ENCODE results near the gene BRD8. TPM values are rescaled to one million over a fixed set of nuclear protein-coding genes. Genes with fewer than 3 reads are reported as not detected.
"Not testable (repeated sequence)": the region's sequence is repeated elsewhere in the genome, so short reads cannot be mapped to it uniquely, and the experiment has no call there.

The BRD8 gene, protein sequence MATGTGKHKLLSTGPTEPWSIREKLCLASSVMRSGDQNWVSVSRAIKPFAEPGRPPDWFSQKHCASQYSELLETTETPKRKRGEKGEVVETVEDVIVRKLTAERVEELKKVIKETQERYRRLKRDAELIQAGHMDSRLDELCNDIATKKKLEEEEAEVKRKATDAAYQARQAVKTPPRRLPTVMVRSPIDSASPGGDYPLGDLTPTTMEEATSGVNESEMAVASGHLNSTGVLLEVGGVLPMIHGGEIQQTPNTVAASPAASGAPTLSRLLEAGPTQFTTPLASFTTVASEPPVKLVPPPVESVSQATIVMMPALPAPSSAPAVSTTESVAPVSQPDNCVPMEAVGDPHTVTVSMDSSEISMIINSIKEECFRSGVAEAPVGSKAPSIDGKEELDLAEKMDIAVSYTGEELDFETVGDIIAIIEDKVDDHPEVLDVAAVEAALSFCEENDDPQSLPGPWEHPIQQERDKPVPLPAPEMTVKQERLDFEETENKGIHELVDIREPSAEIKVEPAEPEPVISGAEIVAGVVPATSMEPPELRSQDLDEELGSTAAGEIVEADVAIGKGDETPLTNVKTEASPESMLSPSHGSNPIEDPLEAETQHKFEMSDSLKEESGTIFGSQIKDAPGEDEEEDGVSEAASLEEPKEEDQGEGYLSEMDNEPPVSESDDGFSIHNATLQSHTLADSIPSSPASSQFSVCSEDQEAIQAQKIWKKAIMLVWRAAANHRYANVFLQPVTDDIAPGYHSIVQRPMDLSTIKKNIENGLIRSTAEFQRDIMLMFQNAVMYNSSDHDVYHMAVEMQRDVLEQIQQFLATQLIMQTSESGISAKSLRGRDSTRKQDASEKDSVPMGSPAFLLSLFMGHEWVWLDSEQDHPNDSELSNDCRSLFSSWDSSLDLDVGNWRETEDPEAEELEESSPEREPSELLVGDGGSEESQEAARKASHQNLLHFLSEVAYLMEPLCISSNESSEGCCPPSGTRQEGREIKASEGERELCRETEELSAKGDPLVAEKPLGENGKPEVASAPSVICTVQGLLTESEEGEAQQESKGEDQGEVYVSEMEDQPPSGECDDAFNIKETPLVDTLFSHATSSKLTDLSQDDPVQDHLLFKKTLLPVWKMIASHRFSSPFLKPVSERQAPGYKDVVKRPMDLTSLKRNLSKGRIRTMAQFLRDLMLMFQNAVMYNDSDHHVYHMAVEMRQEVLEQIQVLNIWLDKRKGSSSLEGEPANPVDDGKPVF
- 25.7 and 36.0 TPM in 2 replicates for total RNA-seq

DNA sequence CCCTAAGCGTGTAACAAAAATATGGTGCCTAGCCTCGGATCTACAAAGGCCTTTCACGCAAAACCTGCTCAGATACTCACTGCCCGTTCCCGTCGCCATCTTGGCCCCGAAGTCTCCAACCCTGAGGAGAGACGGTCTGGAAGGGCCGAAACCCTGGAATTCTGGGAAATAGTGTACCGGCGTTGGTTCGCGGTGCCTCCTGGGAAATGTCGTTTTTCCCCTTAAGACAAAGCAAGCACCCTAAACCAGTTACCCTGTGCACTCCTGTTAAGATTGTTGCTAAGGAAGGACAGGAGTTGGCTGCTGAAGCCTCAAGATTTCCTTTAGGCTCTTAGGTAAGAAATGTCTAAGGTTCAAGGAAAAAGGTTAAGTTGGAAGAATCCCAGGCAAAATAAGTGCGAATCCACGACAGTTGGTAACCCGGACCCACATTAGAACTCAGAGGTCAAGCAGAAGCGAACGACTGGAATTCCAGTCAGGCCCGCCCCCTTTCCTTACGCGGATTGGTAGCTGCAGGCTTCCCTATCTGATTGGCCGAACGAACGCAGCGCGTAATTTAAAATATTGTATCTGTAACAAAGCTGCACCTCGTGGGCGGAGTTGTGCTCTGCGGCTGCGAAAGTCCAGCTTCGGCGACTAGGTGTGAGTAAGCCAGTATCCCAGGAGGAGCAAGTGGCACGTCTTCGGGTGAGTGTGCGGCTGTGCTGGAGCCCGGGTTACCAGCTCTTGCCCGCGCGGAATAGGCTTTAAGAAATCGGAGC, at the start of gene BRD8, which contains the start of gene KIF20A:
Gene BRD8, minus strand, starts transcription at position 115 of the 761 bp plus-strand sequence. Its CDS starts 16 bp downstream, at position 99.
Gene KIF20A, plus strand, starts transcription at position 597 of the 761 bp plus-strand sequence. CDS start 569 bp downstream, outside the sequence.
- peak; percentile 90 for DNase-seq (ENCODE audit: low read depth, low spot score)

DNA sequence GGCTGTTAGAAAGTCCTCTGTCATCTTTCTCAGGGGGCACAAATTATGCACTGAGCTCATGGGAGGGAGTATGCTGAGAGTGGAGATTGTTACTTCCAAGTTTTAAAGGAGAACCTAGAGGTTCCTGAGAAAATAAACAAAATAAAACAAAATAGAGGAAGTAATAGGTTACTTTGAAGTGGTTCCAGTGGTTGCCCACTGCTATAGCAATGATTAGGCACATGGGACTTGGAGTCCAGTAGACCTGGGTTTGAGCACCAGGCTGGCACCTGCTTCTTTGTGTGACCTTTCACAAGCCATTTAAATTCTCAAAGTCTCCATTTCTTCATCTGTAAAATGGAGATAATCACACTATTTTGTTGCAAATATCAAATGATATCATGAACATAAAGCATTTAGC, 48.5 kb upstream of the BRD8 start:
- DNase-seq (ENCODE audit: low read depth, low spot score), result no peak

DNA sequence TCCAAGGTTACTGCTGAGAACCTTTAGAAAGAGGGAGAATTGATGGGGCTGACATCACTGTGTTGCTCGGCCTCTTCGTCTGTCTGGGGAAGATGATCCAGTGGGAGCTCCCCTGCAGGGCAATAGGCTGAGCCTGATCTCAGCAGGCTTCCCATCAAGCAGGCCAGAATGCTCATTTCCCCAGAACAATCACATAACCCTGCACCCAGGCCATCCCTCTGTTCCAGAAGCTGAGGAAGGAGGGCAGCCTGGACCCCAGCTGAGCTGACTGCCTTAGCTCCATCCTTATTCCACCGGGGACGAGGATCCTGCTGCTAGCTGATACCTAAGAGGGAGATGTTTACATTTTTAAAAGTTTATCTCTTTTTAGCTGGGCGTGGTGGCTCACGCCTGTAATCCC, 46.3 kb upstream of the BRD8 start:
- no peak for DNase-seq (ENCODE audit: low read depth, low spot score)

DNA sequence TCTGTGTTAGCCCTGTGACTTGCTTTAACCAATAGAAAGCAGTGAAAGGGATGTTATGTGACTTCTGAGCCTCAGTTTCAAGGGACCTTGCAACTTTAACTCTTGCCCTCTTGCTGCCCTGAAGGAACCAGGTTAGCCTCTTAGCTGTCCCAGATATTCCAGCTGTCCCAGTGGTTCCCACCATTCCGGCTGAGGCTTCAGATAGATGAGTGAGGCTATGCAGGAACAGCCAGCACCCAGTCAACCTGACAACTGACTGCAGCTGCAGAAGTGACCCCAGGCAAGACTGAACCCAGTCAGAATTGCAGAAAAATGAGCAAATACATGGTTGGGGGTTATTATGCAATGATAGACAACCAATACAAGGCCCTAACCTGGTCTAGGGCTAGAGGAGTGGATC, 45.1 kb upstream of the BRD8 start:
- no peak for DNase-seq (ENCODE audit: low read depth, low spot score)

DNA sequence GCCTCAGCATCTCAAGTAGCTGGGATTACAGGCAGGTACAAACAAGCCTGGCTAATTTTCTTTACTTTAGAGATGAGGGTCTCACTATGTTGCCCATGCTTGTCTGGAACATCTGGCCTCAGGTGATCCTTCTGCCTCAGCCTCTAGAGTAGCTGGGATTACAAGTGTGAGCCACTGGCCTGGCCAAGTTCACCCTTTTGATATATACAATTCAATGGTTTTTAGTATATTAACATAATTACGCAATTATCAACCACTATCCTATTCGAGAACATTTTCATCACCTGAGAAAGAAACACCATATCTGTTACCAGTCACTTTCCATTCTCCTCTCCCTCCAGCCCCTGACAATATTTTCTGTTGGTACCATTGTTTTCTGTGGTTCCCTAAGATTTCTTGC, 38.4 kb upstream of the BRD8 start:
- no peak for DNase-seq (ENCODE audit: low read depth, low spot score)

DNA sequence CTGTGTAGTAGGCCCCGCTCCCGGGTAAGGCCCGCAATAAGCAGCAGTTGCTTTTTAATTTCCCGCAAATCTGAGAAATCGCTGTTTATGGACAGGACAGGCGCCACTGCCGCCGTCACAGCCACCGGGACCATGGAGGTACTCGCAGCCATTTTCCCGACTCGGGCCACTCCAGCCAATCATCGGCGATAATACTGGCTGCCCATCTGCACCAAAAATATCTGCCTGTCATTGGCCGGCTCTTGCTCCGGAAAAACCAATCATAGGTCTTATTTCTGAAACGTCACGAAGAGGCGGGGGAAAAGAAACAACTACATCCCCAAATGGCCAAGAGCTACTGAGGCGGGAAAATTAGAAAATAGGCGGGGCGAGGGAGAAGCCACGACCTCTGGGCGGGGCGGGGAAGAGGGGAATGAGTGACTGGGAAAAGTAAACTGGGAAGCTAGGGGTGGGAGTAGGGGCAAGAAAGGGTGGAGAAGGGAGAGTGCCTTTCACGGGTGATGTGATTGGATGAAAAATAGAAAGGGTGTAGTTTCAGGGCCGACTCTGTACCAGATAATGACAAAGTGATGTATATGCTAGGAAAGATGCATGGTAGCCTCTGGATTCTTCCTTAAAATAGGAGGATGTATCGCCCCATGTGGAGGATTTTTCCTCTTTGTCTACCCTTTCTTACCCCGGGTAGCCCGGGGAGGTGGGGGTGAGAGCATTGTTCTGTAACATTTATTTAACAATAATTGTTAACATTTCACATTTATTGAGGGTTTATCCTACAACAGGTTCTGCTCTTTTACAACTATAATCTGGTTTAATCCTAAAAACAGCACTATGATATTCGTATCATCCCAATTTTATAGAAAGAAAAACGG, 35.0 kb upstream of the BRD8 start, which contains the start of gene CDC23:
Gene CDC23, minus strand, starts transcription at position 163 of the 869 bp plus-strand sequence. Its CDS starts 11 bp downstream, at position 152.
- DNase-seq (ENCODE audit: low read depth, low spot score), result peak; percentile 93

DNA sequence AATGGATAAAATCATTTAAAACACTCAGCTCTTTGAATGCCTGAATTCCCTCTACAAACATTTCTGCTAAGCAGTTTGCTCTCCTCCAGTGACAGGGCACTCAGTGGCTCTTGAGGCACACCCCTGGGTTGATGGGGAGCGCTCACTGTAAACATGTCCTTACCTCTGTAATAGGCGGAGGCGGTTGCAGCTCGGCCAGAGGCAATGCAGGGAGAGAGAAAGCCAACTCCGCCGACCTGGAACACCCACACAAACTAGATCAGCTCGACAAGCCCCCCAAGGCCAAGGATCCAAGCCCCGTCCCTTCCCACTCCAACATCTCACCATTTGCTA, 34.4 kb upstream of the BRD8 start:
- DNase-seq (ENCODE audit: low read depth, low spot score), result no peak

DNA sequence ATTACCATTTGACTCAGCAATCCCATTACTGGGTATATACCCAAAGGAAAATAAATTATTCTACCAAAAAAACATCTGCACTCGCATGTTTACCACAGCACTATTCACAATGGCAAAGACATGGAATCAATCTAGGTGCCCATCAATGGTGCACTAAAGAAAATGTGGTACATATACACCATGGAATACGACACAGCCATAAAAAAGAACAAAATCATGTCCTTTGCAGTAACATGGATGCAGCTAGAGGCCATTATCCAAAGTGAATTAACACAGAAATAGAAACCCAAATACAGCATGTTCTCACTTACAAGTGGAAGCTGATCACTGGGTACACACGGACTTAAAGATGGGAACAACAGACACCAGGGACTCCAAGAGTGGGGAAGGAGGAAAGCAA, 32.6 kb upstream of the BRD8 start:
- DNase-seq (ENCODE audit: low read depth, low spot score), result no peak

DNA sequence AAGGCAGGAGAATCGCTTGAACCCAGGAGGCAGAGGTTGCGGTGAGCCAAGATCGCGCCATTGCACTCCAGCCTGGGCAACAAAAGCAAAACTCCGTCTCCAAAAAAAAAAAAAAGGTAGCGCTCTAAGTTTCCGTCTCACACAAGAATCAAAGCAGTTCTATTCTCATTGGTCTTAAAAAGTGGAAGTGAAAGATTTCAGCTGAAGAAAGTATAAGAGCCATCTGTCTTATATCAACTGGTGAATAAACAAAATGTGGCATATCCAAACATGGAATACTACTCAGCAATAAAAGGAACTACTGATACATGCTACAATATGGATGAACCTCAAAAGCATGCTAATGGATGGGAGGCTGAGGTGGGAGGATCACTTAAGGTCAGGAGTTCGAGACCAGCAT, 15.4 kb upstream of the BRD8 start:
- not testable (repeated sequence) for DNase-seq (ENCODE audit: low read depth, low spot score)

DNA sequence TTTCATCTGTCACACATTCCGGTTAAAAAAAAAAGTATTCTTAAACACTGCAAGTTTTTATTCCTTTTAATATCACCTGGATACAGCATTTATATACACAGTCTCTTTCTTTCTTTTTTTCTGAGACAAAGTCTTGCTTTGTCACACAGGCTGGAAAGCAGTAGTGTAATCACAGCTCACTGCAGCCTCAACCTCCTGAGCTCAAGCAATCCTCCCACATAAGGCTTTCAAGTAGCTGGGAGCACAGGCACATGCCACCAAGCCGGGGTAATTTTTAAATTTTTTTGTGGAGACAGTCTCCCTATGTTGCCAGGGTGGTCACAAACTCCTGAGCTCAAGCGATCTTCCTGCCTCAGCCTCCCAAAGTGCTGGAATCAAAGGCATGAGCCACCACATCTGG, 14.4 kb upstream of the BRD8 start:
- DNase-seq (ENCODE audit: low read depth, low spot score), result no peak

DNA sequence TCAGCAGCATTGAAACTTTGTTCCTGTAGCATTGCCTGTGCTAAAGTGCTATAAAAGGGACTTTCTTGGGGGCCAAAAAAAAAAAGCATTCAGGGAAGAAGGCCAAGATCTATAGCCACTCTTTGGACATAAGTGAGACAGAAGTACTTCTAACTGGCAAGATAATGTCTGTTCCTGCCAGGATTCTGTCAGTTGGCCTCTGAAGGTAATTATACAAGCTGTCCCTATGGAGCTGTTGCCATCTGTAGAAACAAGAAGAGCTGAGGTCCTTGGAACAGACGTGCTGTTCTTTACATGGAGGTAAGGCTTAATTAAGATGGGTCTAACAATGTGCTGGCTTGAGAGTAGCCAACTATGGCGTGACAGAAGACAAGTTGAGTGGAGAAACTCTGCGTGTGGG, 10.2 kb upstream of the BRD8 start:
- no peak for DNase-seq (ENCODE audit: low read depth, low spot score)

DNA sequence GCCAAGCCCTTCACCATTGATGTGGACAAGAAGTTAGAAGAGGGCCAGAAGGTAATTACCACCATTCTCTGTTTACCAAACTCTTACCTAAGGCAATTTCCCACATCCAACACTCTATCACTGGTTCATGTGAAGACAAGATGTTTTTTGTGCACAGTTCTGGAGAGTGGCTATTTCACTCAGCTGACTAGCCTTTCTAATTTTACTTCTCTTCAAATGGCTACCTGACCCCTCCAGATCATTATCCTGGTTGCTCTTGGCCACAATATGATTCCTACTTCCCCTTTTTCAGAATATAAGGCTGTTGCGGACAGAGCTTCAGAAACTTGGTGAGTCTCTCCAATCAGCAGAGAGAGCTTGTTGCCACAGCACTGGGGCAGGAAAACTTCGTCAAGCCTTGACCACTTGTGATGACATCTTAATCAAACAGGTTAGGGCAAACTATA, 7.6 kb upstream of the BRD8 start:
- no peak for DNase-seq (ENCODE audit: low read depth, low spot score)

DNA sequence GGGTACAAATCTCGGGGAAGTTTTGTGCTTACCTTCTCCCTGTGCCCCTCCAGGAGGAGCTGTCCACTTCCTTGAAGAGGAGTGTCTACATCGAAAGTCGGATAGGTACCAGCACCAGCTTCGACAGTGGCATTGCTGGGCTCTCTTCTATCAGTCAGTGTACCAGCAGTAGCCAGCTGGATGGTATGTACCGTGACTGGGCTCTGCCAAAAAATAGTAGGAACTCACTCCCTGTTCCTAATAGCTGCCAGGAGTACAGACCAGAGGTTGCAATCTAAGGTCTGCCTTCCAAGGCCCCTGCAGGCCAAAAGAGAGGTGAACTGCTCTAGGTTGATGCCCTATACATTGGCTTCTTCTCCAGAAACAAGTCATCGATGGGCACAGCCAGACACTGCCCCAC, 4.4 kb upstream of the BRD8 start:
- no peak for DNase-seq (ENCODE audit: low read depth, low spot score)

DNA sequence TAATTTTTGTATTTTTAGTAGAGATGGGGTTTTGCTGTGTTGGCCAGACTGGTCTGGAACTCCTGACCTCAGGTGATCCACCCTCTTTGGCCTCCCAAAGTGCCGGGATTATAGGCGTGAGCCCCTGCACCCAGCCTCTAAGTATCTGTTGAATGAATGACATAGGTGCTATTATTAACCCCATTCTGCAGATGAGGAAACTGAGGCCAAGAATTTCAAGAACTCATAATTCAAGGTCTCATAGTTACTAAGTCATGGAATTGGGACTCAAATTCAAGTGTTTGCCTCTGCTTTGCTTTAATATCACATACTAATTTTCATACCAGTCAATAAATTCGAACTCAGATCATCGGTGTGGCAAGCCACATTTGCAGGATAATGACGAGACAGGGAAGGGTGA, 2.4 kb upstream of the BRD8 start:
- no peak for DNase-seq (ENCODE audit: low read depth, low spot score)

DNA sequence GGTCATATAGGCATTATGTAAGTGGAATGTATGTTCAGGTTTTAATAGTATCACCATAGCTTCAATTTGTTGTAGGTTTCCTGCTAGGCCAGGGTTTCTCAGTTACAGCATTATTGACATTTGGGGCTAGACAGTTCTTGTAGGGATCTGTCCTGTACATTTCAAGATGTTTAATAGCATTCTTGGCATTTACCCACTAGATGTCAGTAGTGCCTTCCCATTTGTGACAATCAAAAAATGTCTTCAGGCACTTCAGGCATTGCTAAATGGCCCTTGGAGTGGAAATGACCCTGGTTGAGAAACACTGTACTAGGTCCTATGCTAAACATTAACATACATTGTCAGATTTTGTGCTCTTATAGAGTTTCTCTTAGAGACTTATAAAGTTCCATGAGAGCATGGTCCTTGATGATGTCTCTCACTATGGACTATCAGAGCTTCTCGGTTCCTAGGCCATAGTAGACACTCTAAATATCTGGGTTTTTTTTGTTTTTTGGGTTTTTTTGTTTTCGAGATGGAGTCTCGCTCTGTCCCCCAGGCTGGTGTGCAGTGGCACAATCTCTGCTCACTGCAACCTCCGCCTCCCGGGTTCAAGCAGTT, 1.9 kb upstream of the BRD8 start:
- no peak for DNase-seq (ENCODE audit: low read depth, low spot score)

DNA sequence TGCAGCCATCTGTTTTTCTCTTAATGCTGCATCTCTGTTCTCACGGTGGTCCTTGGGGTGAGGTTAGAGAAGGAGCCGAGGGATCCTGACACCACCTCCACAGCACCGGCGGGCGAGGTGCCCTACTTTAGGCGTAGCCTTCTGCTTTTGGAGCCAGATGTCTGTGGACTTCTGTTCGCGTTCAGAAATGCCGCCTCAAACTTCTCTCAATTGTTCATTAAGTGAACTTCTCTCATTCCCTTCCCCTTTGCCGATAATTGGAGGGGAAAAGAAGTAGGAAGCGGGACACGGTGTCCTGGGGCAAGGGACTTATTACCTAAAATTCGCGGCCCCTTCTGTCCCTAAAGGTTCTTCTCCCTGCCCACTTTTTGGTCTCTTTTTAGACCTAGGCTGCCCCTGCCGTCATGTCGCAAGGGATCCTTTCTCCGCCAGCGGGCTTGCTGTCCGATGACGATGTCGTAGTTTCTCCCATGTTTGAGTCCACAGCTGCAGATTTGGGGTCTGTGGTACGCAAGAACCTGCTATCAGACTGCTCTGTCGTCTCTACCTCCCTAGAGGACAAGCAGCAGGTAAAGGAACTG, 937 bp upstream of the BRD8 start:
- DNase-seq (ENCODE audit: low read depth, low spot score), result no peak

DNA sequence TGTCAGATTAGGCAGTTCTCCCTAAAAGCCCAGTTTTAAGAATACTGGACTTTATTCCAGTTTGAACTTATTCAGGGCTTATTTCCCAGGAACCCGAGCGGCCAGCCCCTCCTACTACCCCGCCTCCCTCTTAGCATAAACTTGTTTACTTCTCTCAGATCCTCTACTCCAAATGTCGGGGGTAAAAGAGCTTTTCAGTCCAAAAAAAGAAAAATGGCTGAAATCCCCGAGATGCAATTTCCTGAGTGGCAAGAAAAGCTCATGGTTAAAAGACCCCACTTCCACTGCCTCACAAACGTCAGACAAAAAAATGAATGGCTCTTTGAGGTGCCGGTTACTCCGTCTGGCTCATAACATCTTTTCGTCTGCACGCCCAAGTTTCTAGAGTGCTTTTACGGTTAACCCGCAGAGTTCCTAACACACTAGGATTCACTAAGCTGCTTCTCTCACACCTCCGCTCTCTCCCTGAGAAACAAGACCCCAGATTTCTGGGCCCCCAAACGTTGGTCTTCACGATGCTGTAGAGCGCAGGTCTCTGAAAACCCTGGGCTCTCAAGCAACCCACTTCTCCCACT, 402 bp downstream of the BRD8 start:
- DNase-seq (ENCODE audit: low read depth, low spot score), result no peak

DNA sequence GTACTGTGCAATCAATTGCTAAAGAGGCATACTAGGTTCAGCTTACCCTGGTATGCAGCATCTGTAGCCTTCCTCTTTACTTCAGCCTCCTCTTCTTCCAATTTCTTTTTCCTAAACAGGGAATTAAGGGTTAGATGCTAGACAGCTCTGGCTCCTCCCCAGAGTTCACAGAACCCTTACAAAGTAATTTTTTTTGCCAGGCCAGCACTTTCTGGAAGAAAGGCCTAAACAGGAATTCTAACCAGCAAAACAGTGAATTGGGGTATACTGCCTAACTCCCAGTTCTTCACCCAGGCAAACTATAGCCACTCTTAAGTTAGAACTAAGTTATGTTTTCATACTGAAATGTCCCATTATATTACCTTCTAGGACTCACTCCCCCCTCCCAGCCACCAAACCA, 8.1 kb downstream of the BRD8 start:
- DNase-seq (ENCODE audit: low read depth, low spot score), result no peak

DNA sequence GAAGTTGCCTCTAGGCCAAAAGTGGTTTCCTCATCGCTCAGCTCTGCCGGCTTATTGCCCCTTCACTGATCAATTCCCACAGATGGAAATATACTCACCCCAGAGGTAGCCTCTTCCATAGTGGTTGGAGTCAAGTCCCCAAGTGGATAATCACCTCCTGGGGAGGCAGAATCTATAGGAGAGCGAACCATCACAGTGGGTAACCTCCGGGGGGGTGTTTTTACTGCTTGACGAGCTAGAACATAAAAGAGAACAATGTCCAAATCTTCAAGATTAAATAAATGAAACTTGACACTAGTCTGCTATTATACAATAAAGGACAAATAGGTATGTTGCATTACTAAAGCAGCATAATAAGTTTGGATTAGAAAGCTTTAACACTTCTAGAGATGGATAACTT, 9.3 kb downstream of the BRD8 start:
- DNase-seq (ENCODE audit: low read depth, low spot score), result no peak
